GM23338 (cell line): Measurements from ENCODE around the gene DENND5B. TPM values are rescaled to one million over a fixed set of nuclear protein-coding genes. Genes with fewer than 3 reads are reported as not detected.

ENCODE experiments used
- ATAC-seq: fragments of 200-7000 bp; cut with Tn5 transposase; 3 replicates; pipeline ENCODE4 v1.9.1; 2020
- DNase-seq: peaks from one replicate; pipeline ENCODE4 v3.0.0-alpha.2; 2015; ENCODE audit warnings: low spot score
- H2AFZ ChIP-seq: fragments of 200-600 bp; sonication (generic); 2 replicates; pipeline ENCODE4 v1.8.0; 2016; ENCODE audit warnings: antibody characterized with exemption, mild to moderate bottlenecking, moderate library complexity
- H3F3A ChIP-seq: fragments of 200-600 bp; sonication (generic); replicated peaks from 2 replicates; pipeline ENCODE4 v1.8.0; 2017; ENCODE audit warnings: antibody characterized with exemption, mixed run types, low read depth
- H3K27ac ChIP-seq: fragments of 200-600 bp; sonication (generic); 2 replicates; pipeline ENCODE4 v1.6.1; 2016; ENCODE audit warnings: low read depth
- H3K27me3 ChIP-seq: fragments of 200-600 bp; sonication (generic); 2 replicates; pipeline ENCODE4 v1.8.0; 2016; ENCODE audit warnings: mild to moderate bottlenecking, mixed run types, moderate library complexity; ENCODE audit not compliant: insufficient read depth
- H3K36me3 ChIP-seq: fragments of 200-600 bp; sonication (generic); 2 replicates; pipeline ENCODE4 v1.8.0; 2016; ENCODE audit warnings: mild to moderate bottlenecking; ENCODE audit not compliant: insufficient read depth
- H3K4me1 ChIP-seq: fragments of 200-600 bp; sonication (generic); 2 replicates; pipeline ENCODE4 v1.8.0; 2016; ENCODE audit warnings: mild to moderate bottlenecking, moderate library complexity; ENCODE audit not compliant: insufficient read depth
- H3K4me2 ChIP-seq: fragments of 200-600 bp; sonication (generic); 2 replicates; pipeline ENCODE4 v1.7.1; 2017; ENCODE audit warnings: mixed run types
- H3K4me3 ChIP-seq: fragments of 200-600 bp; sonication (generic); 2 replicates; pipeline ENCODE4 v1.6.1; 2016; ENCODE audit warnings: mixed run types
- H3K79me2 ChIP-seq: fragments of 200-600 bp; sonication (generic); replicated peaks from 2 replicates; pipeline ENCODE4 v1.8.0; 2017; ENCODE audit warnings: mild to moderate bottlenecking; ENCODE audit not compliant: insufficient read depth
- H3K9me2 ChIP-seq: fragments of 200-600 bp; sonication (generic); 2 replicates; pipeline ENCODE4 v1.8.0; 2017; ENCODE audit not compliant: insufficient read depth
- H4K20me1 ChIP-seq: fragments of 200-600 bp; sonication (generic); replicated peaks from 2 replicates; pipeline ENCODE4 v1.8.0; 2017; ENCODE audit warnings: mild to moderate bottlenecking; ENCODE audit not compliant: insufficient read depth
- H3K27ac Mint-ChIP-seq: 2 replicates; pipeline ENCODE4 v1.8.0; 2020; ENCODE audit warnings: inconsistent platforms, mild to moderate bottlenecking, moderate library complexity, mixed read lengths
- H3K27me3 Mint-ChIP-seq: 3 replicates; pipeline ENCODE4 v1.8.0; 2022; ENCODE audit warnings: low read depth, mild to moderate bottlenecking, moderate library complexity, mixed read lengths, inconsistent platforms; ENCODE audit not compliant: insufficient read depth, poor library complexity
- H3K36me3 Mint-ChIP-seq: 3 replicates; pipeline ENCODE4 v1.8.0; 2021; ENCODE audit warnings: low read depth, mild to moderate bottlenecking, inconsistent platforms, moderate library complexity, mixed read lengths
- H3K4me1 Mint-ChIP-seq: 3 replicates; pipeline ENCODE4 v1.8.0; 2020; ENCODE audit warnings: mild to moderate bottlenecking, inconsistent platforms, mixed read lengths
- H3K4me3 Mint-ChIP-seq: 3 replicates; pipeline ENCODE4 v1.8.0; 2021; ENCODE audit warnings: moderate library complexity, mild to moderate bottlenecking, inconsistent platforms, mixed read lengths
- H3K9me3 Mint-ChIP-seq: 3 replicates; pipeline ENCODE4 v1.8.0; 2020; ENCODE audit warnings: moderate library complexity, mild to moderate bottlenecking, inconsistent platforms, mixed read lengths
- CREB1 ChIP-seq: fragments of 250-450 bp; sonication (Bioruptor Pico); IDR thresholded peaks from 2 replicates; pipeline ENCODE4 v1.5.0; 2020; ENCODE audit warnings: low read depth, mild to moderate bottlenecking, moderate library complexity
- EZH2 ChIP-seq: fragments of 200-600 bp; sonication (generic); IDR thresholded peaks from one replicate; pipeline ENCODE4 v1.8.0; 2017; ENCODE audit warnings: antibody characterized with exemption, mild to moderate bottlenecking, low read depth; ENCODE audit not compliant: unreplicated experiment
- EZH2phosphoT487 ChIP-seq: fragments of 200-600 bp; sonication (generic); IDR thresholded peaks from one replicate; pipeline ENCODE4 v1.8.1; 2018; ENCODE audit warnings: antibody characterized with exemption; ENCODE audit not compliant: unreplicated experiment
- JUNB ChIP-seq: IDR thresholded peaks from one replicate; pipeline ENCODE4 v1.6.1; 2016; ENCODE audit warnings: antibody characterized with exemption; ENCODE audit not compliant: unreplicated experiment
- NANOG ChIP-seq: IDR thresholded peaks from 2 replicates; pipeline ENCODE4 v1.6.1; 2016; ENCODE audit warnings: antibody characterized with exemption, borderline replicate concordance
- POLR2AphosphoS5 ChIP-seq: IDR thresholded peaks from 2 replicates; pipeline ENCODE4 v1.6.1; 2016; ENCODE audit warnings: antibody characterized with exemption, low read depth
- STAT1 ChIP-seq: IDR thresholded peaks from one replicate; pipeline ENCODE4 v1.6.1; 2016; ENCODE audit warnings: antibody characterized with exemption; ENCODE audit not compliant: unreplicated experiment
- ZNF114 ChIP-seq: fragments of 250-450 bp; sonication (Bioruptor Pico); IDR thresholded peaks from 2 replicates; pipeline ENCODE4 v1.5.0; 2020; ENCODE audit warnings: mild to moderate bottlenecking, moderate library complexity
- ZNF331 ChIP-seq: fragments of 250-450 bp; sonication (Bioruptor Pico); IDR thresholded peaks from 2 replicates; pipeline ENCODE4 v1.5.0; 2020; ENCODE audit warnings: low read depth, mild to moderate bottlenecking, moderate library complexity
- polyA plus RNA-seq: library from polyadenylated mRNA; unstranded; fragments of >200 nt; fragmentation: Nextera tagmentation; extraction: Ambion mirVana; gene quantifications from 2 replicates; pipeline ENCODE4 v1.2.1, GENCODE V29; 2016
- total RNA-seq: library from RNA; depleted of rRNA; stranded (reverse); fragments of >200 nt; shearing (Covaris generic); gene quantifications from 2 replicates; pipeline ENCODE4 v1.2.3, GENCODE V29; 2014
- TF ChIP-seq, protein P1 (sequence below): fragments of 250-450 bp; sonication (Bioruptor Pico); IDR thresholded peaks from 2 replicates; pipeline ENCODE4 v1.5.0; 2020; ENCODE audit warnings: mild to moderate bottlenecking, moderate library complexity
- TF ChIP-seq, protein P2 (sequence below), 2 experiments: fragments of 200-600 bp in 1 of 2; sonication (generic) in 1 of 2; conservative IDR thresholded peaks; 2 replicates each; pipeline versions ENCODE4 v1.5.1 to v1.6.1; 2016 to 2017; ENCODE audit warnings: antibody characterized with exemption in 2 of 2, low read depth in 2 of 2, mild to moderate bottlenecking in 2 of 2, moderate library complexity in 1 of 2
- TF ChIP-seq, protein P3 (sequence below): IDR thresholded peaks from one replicate; pipeline ENCODE4 v1.6.1; 2018; ENCODE audit warnings: antibody characterized with exemption; ENCODE audit not compliant: unreplicated experiment
- TF ChIP-seq, protein P4 (sequence below): IDR thresholded peaks from 2 replicates; pipeline ENCODE4 v1.6.1; 2016; ENCODE audit warnings: antibody characterized with exemption

The DENND5B gene
- total and polyA plus RNA-seq, 2 experiments from 2014 or later, result 6.5 to 17.2 TPM

DNA sequence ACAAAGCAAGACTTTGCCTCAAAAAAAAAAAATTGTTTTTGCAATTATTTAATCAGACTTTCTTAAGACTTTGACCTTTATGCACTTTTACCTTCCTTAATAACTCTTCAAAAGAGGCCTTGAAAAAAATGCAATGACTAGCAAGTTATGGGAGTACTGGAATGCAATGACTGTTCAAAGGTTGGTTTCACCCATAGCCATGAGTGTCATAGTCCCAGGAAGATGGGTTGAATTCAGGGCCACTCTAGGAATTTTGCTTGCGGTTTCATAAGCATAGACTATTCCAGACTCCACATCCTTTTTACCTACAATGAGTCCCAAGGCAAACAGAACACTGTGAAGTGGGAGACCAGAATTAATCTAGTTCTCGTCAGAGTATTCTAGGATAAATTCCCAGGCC, 29.4 kb upstream of the DENND5B start:
- H3K4me1 ChIP-seq, result no peaks in the 10 kb centered on the region
- Mint-ChIP-seq H3K36me3 (no peaks in the 10 kb centered on the region), H3K9me3 (no peaks in the 10 kb centered on the region), H3K4me3 (no peak overlapping the region), H3K27me3 (peaks cover 3% of the 10 kb centered on the region), H3K27ac (no peak overlapping the region), H3K4me1 (no peaks in the 10 kb centered on the region)
- H2AFZ ChIP-seq, result no peak overlapping the region
- no peaks in the 10 kb centered on the region for H4K20me1 ChIP-seq
- ATAC-seq (no peak), DNase-seq (no peak)
- no peak overlapping the region for H3K4me2 ChIP-seq
- H3K27ac ChIP-seq, result no peak overlapping the region
- no peak overlapping the region for H3K4me3 ChIP-seq
- no peaks in the 10 kb centered on the region for H3K36me3 ChIP-seq
- no peaks in the 10 kb centered on the region for H3K9me2 ChIP-seq
- TF ChIP-seq, protein P1, sequence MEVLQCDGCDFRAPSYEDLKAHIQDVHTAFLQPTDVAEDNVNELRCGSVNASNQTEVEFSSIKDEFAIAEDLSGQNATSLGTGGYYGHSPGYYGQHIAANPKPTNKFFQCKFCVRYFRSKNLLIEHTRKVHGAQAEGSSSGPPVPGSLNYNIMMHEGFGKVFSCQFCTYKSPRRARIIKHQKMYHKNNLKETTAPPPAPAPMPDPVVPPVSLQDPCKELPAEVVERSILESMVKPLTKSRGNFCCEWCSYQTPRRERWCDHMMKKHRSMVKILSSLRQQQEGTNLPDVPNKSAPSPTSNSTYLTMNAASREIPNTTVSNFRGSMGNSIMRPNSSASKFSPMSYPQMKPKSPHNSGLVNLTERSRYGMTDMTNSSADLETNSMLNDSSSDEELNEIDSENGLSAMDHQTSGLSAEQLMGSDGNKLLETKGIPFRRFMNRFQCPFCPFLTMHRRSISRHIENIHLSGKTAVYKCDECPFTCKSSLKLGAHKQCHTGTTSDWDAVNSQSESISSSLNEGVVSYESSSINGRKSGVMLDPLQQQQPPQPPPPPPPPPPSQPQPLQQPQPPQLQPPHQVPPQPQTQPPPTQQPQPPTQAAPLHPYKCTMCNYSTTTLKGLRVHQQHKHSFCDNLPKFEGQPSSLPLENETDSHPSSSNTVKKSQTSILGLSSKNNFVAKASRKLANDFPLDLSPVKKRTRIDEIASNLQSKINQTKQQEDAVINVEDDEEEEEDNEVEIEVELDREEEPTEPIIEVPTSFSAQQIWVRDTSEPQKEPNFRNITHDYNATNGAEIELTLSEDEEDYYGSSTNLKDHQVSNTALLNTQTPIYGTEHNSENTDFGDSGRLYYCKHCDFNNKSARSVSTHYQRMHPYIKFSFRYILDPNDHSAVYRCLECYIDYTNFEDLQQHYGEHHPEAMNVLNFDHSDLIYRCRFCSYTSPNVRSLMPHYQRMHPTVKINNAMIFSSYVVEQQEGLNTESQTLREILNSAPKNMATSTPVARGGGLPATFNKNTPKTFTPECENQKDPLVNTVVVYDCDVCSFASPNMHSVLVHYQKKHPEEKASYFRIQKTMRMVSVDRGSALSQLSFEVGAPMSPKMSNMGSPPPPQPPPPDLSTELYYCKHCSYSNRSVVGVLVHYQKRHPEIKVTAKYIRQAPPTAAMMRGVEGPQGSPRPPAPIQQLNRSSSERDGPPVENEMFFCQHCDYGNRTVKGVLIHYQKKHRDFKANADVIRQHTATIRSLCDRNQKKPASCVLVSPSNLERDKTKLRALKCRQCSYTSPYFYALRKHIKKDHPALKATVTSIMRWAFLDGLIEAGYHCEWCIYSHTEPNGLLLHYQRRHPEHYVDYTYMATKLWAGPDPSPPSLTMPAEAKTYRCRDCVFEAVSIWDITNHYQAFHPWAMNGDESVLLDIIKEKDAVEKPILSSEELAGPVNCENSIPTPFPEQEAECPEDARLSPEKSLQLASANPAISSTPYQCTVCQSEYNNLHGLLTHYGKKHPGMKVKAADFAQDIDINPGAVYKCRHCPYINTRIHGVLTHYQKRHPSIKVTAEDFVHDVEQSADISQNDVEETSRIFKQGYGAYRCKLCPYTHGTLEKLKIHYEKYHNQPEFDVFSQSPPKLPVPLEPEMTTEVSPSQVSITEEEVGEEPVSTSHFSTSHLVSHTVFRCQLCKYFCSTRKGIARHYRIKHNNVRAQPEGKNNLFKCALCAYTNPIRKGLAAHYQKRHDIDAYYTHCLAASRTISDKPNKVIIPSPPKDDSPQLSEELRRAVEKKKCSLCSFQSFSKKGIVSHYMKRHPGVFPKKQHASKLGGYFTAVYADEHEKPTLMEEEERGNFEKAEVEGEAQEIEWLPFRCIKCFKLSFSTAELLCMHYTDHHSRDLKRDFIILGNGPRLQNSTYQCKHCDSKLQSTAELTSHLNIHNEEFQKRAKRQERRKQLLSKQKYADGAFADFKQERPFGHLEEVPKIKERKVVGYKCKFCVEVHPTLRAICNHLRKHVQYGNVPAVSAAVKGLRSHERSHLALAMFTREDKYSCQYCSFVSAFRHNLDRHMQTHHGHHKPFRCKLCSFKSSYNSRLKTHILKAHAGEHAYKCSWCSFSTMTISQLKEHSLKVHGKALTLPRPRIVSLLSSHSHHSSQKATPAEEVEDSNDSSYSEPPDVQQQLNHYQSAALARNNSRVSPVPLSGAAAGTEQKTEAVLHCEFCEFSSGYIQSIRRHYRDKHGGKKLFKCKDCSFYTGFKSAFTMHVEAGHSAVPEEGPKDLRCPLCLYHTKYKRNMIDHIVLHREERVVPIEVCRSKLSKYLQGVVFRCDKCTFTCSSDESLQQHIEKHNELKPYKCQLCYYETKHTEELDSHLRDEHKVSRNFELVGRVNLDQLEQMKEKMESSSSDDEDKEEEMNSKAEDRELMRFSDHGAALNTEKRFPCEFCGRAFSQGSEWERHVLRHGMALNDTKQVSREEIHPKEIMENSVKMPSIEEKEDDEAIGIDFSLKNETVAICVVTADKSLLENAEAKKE, result no peak
- TF ChIP-seq, protein P2, sequence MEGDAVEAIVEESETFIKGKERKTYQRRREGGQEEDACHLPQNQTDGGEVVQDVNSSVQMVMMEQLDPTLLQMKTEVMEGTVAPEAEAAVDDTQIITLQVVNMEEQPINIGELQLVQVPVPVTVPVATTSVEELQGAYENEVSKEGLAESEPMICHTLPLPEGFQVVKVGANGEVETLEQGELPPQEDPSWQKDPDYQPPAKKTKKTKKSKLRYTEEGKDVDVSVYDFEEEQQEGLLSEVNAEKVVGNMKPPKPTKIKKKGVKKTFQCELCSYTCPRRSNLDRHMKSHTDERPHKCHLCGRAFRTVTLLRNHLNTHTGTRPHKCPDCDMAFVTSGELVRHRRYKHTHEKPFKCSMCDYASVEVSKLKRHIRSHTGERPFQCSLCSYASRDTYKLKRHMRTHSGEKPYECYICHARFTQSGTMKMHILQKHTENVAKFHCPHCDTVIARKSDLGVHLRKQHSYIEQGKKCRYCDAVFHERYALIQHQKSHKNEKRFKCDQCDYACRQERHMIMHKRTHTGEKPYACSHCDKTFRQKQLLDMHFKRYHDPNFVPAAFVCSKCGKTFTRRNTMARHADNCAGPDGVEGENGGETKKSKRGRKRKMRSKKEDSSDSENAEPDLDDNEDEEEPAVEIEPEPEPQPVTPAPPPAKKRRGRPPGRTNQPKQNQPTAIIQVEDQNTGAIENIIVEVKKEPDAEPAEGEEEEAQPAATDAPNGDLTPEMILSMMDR (conservative IDR thresholded peaks at IDR 0.05; ENCODE audit: low read depth in 2 of 2), result no peak
- TF ChIP-seq ZNF331 (CRISPR knock-in tag), result no peak
- no peak for TF ChIP-seq EZH2
- TF ChIP-seq, protein P3, sequence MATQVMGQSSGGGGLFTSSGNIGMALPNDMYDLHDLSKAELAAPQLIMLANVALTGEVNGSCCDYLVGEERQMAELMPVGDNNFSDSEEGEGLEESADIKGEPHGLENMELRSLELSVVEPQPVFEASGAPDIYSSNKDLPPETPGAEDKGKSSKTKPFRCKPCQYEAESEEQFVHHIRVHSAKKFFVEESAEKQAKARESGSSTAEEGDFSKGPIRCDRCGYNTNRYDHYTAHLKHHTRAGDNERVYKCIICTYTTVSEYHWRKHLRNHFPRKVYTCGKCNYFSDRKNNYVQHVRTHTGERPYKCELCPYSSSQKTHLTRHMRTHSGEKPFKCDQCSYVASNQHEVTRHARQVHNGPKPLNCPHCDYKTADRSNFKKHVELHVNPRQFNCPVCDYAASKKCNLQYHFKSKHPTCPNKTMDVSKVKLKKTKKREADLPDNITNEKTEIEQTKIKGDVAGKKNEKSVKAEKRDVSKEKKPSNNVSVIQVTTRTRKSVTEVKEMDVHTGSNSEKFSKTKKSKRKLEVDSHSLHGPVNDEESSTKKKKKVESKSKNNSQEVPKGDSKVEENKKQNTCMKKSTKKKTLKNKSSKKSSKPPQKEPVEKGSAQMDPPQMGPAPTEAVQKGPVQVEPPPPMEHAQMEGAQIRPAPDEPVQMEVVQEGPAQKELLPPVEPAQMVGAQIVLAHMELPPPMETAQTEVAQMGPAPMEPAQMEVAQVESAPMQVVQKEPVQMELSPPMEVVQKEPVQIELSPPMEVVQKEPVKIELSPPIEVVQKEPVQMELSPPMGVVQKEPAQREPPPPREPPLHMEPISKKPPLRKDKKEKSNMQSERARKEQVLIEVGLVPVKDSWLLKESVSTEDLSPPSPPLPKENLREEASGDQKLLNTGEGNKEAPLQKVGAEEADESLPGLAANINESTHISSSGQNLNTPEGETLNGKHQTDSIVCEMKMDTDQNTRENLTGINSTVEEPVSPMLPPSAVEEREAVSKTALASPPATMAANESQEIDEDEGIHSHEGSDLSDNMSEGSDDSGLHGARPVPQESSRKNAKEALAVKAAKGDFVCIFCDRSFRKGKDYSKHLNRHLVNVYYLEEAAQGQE, result no peak
- no peak for TF ChIP-seq CREB1
- no peak for TF ChIP-seq STAT1
- TF ChIP-seq POLR2AphosphoS5, result no peak
- TF ChIP-seq JUNB, result no peak
- no peak for TF ChIP-seq ZNF114 (CRISPR knock-in tag)
- TF ChIP-seq NANOG, result no peak
- TF ChIP-seq EZH2phosphoT487, result no peak
- TF ChIP-seq, protein P4, sequence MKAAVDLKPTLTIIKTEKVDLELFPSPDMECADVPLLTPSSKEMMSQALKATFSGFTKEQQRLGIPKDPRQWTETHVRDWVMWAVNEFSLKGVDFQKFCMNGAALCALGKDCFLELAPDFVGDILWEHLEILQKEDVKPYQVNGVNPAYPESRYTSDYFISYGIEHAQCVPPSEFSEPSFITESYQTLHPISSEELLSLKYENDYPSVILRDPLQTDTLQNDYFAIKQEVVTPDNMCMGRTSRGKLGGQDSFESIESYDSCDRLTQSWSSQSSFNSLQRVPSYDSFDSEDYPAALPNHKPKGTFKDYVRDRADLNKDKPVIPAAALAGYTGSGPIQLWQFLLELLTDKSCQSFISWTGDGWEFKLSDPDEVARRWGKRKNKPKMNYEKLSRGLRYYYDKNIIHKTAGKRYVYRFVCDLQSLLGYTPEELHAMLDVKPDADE, result no peak
- no peaks in the 10 kb centered on the region for H3K79me2 ChIP-seq
- no peaks in the 10 kb centered on the region for H3F3A ChIP-seq
- H3K27me3 ChIP-seq, result no peaks in the 10 kb centered on the region
